T-helper 2 cell treated with Interferon-gamma antibody and Interleukin-4, amounts not matched to agents 5 μg/mL and 100 μg/mL, for 36 hours (primary cell): Measurements from ENCODE around the gene PRSS38.

Experiments used
- DNase-seq: peaks from one replicate; pipeline ENCODE4 v3.0.0; 2021; ENCODE audit warnings: low spot score
- H3K27ac Mint-ChIP-seq: one replicate; pipeline ENCODE4 v1.8.0; 2021; ENCODE audit warnings: mild to moderate bottlenecking, mixed read lengths
- H3K27me3 Mint-ChIP-seq: one replicate; pipeline ENCODE4 v1.8.0; 2021; ENCODE audit warnings: low read depth, mixed read lengths
- H3K36me3 Mint-ChIP-seq: one replicate; pipeline ENCODE4 v1.8.0; 2021; ENCODE audit warnings: low read depth, mixed read lengths
- H3K4me1 Mint-ChIP-seq: one replicate; pipeline ENCODE4 v1.8.0; 2021; ENCODE audit warnings: low read depth, mixed read lengths
- H3K4me3 Mint-ChIP-seq: one replicate; pipeline ENCODE4 v1.8.0; 2022; ENCODE audit warnings: mild to moderate bottlenecking, moderate library complexity, mixed read lengths
- H3K9me3 Mint-ChIP-seq: one replicate; pipeline ENCODE4 v1.8.0; 2021; ENCODE audit warnings: mixed read lengths

Gene PRSS38

GRCh38 chr1:227774051-227774731 is 41.3 kb upstream of the PRSS38 start:
- Mint-ChIP-seq H3K27me3 (no peaks in the 10 kb centered on the region), H3K9me3 (no peaks in the 10 kb centered on the region), H3K27ac (peak overlapping the region; percentile 88), H3K4me3 (peak overlapping the region; percentile 61), H3K36me3 (peaks cover 15% of the 10 kb centered on the region), H3K4me1 (peaks cover 16% of the 10 kb centered on the region)
- DNase-seq, result no peak

GRCh38 chr1:227774821-227775661 is 40.4 kb upstream of the PRSS38 start:
- Mint-ChIP-seq H3K9me3 (no peaks in the 10 kb centered on the region), H3K27ac (no peak overlapping the region), H3K27me3 (no peaks in the 10 kb centered on the region), H3K4me1 (peaks cover 18% of the 10 kb centered on the region), H3K36me3 (peaks cover 15% of the 10 kb centered on the region), H3K4me3 (no peak overlapping the region)
- no peak for DNase-seq

- H3K27ac Mint-ChIP-seq, result no peak overlapping the region
- no peak for DNase-seq
- H3K36me3 Mint-ChIP-seq, result peaks cover 14% of the 10 kb centered on the region
- no peaks in the 10 kb centered on the region for H3K9me3 Mint-ChIP-seq
- H3K4me1 Mint-ChIP-seq, result peaks cover 18% of the 10 kb centered on the region
- no peak overlapping the region for H3K4me3 Mint-ChIP-seq
- H3K27me3 Mint-ChIP-seq, result no peaks in the 10 kb centered on the region
Measured at GRCh38 chr1:227775841-227776240, 39.6 kb upstream of the PRSS38 start.

- Mint-ChIP-seq H3K4me3 (no peak overlapping the region), H3K9me3 (no peaks in the 10 kb centered on the region), H3K27ac (no peak overlapping the region), H3K27me3 (no peaks in the 10 kb centered on the region), H3K4me1 (peaks cover 18% of the 10 kb centered on the region), H3K36me3 (peaks cover 14% of the 10 kb centered on the region)
- no peak for DNase-seq
Measured at GRCh38 chr1:227776331-227776771, 39.1 kb upstream of the PRSS38 start.

GRCh38 chr1:227777156-227777555 is 38.3 kb upstream of the PRSS38 start:
- H3K4me1 Mint-ChIP-seq, result peaks cover 17% of the 10 kb centered on the region
- DNase-seq, result no peak
- H3K27me3 Mint-ChIP-seq, result no peaks in the 10 kb centered on the region
- no peaks in the 10 kb centered on the region for H3K9me3 Mint-ChIP-seq
- H3K36me3 Mint-ChIP-seq, result peaks cover 14% of the 10 kb centered on the region
- H3K4me3 Mint-ChIP-seq, result no peak overlapping the region
- no peak overlapping the region for H3K27ac Mint-ChIP-seq

GRCh38 chr1:227777646-227778045 is 37.8 kb upstream of the PRSS38 start:
- Mint-ChIP-seq H3K27me3 (no peaks in the 10 kb centered on the region), H3K9me3 (no peaks in the 10 kb centered on the region)

GRCh38 chr1:227778401-227778947 is 37.0 kb upstream of the PRSS38 start:
- H3K27ac Mint-ChIP-seq, result no peak overlapping the region
- DNase-seq, result no peak
- no peak overlapping the region for H3K4me3 Mint-ChIP-seq
- peaks cover 14% of the 10 kb centered on the region for H3K36me3 Mint-ChIP-seq
- H3K27me3 Mint-ChIP-seq, result no peaks in the 10 kb centered on the region
- H3K4me1 Mint-ChIP-seq, result peaks cover 13% of the 10 kb centered on the region
- H3K9me3 Mint-ChIP-seq, result no peaks in the 10 kb centered on the region

More at GRCh38 chr1:227777646-227778045, 37.8 kb upstream of the PRSS38 start:
- Mint-ChIP-seq H3K36me3 (peaks cover 14% of the 10 kb centered on the region), H3K4me1 (peaks cover 14% of the 10 kb centered on the region), H3K4me3 (no peak overlapping the region), H3K27ac (no peak overlapping the region)
- DNase-seq, result no peak

GRCh38 chr1:227779021-227779441 is 36.4 kb upstream of the PRSS38 start:
- H3K27me3 Mint-ChIP-seq, result no peaks in the 10 kb centered on the region
- H3K9me3 Mint-ChIP-seq, result no peaks in the 10 kb centered on the region
- DNase-seq, result no peak
- peaks cover 8% of the 10 kb centered on the region for H3K4me1 Mint-ChIP-seq
- H3K27ac Mint-ChIP-seq, result no peak overlapping the region
- H3K36me3 Mint-ChIP-seq, result peaks cover 12% of the 10 kb centered on the region
- no peak overlapping the region for H3K4me3 Mint-ChIP-seq

GRCh38 chr1:227779685-227780084 is 35.8 kb upstream of the PRSS38 start:
- Mint-ChIP-seq H3K36me3 (peaks cover 11% of the 10 kb centered on the region), H3K4me3 (no peak overlapping the region), H3K4me1 (peaks cover 3% of the 10 kb centered on the region), H3K27ac (no peak overlapping the region), H3K9me3 (no peaks in the 10 kb centered on the region), H3K27me3 (no peaks in the 10 kb centered on the region)
- no peak for DNase-seq

GRCh38 chr1:227780101-227781044 is 35.1 kb upstream of the PRSS38 start:
- no peaks in the 10 kb centered on the region for H3K9me3 Mint-ChIP-seq
- DNase-seq, result no peak
- H3K27ac Mint-ChIP-seq, result no peak overlapping the region
- peaks cover 4% of the 10 kb centered on the region for H3K4me1 Mint-ChIP-seq
- H3K4me3 Mint-ChIP-seq, result no peak overlapping the region
- H3K36me3 Mint-ChIP-seq, result peaks cover 11% of the 10 kb centered on the region
- no peaks in the 10 kb centered on the region for H3K27me3 Mint-ChIP-seq

- Mint-ChIP-seq H3K4me1 (peaks cover 9% of the 10 kb centered on the region), H3K9me3 (no peaks in the 10 kb centered on the region), H3K4me3 (no peak overlapping the region), H3K27ac (no peak overlapping the region), H3K27me3 (no peaks in the 10 kb centered on the region), H3K36me3 (peaks cover 11% of the 10 kb centered on the region)
- DNase-seq, result no peak
Measured at GRCh38 chr1:227781314-227781930, 34.1 kb upstream of the PRSS38 start.

GRCh38 chr1:227782226-227782625 is 33.2 kb upstream of the PRSS38 start:
- no peak for DNase-seq
- Mint-ChIP-seq H3K27me3 (no peaks in the 10 kb centered on the region), H3K9me3 (no peaks in the 10 kb centered on the region), H3K4me3 (no peak overlapping the region), H3K27ac (no peak overlapping the region), H3K4me1 (peaks cover 11% of the 10 kb centered on the region), H3K36me3 (peaks cover 11% of the 10 kb centered on the region)
